HG03108 (cell line): ENCODE measurements around the gene PIGZ.
"Not testable (repeated sequence)": the region's sequence is repeated elsewhere in the genome, so short reads cannot be mapped to it uniquely, and the experiment has no call there.

Experiments used
- ATAC-seq: cut with Tn5 transposase; IDR thresholded peaks from one replicate; pipeline ENCODE4 v1.9.1; 2021; ENCODE audit warnings: moderate library complexity; ENCODE audit not compliant: unreplicated experiment

PIGZ gene

DNA sequence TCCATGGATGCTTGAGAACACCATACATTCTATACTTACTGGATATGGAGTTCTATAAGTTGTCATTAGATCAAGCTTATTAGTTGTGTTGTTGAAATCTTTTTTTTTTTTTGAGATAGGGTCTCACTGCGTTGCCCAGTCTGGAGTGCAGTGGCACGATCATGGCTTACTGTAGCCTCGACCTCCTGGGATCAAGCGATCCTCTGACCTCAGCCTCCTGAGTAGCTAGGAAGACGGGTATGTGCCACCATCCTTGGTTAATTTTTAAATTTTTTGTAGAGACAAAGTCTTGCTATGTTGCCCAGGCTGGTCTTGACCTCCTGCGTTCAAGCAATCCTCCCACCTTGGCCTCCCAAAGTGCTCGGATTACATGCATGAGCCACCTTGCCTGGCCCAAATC, 13.8 kb downstream of the PIGZ start:
- ATAC-seq = no peak

DNA sequence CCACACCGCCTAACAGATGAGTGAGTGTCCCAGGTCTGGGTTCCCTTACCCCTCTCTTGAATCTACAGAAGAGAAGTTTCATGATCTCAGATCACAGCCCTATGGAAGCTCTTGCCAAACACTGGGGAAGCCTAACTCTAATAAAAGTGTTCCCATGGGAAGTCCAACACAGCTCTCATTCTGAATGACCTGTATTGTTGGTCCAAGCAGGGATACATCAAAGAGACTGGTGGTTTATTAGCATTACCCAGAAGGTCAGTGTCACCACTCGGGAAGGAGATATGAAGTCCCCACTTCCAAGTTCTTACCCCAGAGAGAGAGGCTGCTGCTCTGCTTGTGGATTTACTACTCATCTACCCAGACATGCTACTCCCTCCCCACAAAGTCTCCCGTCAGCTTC, 17.3 kb downstream of the PIGZ start:
- no peak for ATAC-seq

DNA sequence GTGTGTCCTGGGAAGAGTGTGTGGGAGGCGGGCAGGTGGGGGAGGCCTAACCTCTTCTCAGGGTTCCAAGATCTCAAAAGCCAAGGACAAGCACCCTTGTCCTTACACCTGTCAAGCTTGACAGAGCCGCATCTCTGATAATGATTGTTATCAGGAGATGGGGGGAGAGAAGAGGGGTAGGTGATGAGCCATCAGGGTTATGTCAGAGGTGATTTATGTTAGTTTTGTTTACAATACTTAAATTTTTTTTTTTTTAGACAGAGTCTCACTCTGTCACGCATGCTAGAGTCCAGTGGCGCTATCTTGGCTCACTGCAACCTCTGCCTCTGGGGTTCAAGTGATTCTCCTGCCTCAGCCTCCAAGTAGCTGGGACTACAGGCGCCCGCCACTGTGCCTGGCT, 18.9 kb downstream of the PIGZ start:
- no peak for ATAC-seq

DNA sequence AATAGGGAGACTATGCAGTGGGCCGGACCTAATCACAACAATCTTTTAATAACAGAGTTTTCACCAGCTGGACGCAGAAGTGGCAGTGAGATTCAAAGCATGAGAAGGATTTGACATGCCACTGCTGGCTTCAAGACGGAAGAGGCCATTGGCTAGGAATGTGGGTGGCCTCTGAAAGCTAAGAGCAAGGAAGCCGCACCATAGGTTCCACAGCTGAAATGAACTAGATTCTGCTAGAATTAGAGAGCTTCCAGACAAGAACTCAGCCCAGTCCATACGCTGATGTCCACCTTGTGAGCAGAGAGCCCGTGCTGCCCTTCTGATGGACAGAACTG, 19.4 kb downstream of the PIGZ start:
- ATAC-seq = no peak

DNA sequence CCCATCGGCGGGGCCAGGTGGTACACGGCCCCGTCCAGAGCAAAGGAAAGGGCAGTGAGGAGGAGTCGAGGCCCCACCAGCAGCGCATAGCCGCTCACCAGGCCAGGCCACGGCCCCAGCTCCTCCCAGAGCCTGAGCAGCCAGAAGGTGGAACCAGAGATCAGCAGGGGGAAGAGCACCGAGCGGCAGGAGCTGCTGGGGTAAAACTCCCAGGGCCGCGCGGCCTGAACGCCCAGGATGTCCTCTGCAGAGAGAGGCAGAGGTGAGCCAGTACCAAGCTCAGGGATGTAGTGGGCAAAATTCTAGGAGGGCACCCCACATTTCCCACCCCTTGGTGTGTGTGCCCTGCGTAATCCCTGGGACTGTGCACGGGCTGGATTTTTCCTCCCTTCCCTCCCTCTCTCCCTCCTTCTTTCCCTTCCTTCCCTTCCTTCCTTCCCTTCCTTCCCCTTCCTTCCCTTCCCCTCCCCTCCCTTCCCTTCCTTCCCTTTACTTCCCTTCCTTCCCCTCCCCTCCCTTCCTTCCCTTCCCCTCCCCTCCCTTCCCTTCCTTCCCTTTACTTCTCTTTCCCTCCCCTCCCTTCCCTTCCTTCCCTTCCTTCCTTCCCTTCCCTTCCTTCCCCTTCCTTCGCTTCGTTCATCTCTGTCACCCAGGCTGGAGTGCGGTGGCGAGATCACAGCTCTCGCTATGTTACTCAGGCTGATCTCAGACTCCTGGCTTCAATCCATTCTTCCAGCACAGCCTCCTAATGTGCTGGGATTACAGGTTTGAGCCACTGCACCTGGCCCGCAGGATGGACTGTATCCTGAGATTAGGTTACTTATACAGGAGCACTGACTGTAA, 20.0 kb downstream of the PIGZ start:
- ATAC-seq = no peak

DNA sequence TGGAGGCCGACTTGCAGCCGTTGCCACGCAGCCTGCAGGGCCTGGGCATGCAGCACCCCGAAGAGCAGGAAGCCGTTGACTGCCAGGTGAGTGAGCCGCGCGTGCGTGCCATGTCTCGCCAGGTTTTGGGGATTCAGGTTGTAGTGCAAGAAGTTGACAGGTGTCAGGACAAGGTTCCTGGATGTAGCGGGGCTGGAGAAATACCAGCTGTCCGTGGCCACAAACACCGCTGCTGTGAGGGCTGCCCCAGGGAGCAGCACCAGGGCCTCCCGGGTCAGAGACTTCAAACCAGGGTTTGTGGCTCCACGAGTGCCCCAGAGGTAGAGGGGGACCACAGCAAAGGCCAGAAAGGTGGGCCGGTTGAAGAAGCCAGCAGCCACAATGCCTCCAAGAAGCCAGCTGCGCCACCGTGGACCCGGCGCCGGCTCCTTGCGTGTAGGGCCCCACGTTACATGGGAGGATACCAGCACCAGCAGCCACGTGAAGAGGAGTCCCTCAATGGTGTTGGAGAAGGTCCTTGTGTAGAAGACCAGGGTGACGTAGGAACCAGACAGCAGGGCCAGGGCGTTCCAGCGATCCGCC, 20.7 kb downstream of the PIGZ start:
- no peak for ATAC-seq

DNA sequence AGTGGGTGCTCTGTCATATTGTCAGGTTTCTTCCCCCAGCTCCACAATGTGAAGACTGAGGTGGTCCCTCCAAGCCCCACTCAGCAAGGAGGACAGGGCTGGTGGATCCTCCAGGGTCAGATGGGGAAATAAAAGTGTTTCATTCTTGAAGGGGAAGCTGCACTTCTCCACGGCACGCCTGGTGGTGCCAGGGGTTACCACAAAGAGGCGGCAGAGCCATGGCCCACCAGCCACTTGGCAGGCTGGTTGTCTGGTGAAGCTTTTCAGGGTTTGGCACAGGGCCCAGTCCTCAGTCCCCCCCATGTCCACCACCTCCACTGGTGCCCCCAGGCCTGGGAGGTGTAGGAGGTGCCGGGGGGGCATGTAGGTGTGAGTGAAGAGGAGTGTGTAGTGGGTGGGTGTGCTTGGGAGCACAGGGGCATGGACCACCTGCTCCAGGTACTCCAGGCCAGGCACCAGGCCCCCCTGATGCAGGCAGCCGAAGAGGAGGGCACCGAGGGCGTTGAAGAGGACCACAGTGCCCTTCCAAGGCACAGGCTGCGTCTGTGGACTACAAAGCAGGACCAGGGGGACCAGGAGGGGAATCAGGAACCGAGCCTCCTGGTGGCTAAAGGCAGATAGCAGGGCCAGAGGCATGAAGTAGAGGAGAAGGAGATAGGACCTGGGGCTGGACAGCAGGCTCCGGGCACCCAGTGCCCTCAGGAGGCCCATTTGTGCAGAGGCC, 21.3 kb downstream of the PIGZ start:
- ATAC-seq = no peak

DNA sequence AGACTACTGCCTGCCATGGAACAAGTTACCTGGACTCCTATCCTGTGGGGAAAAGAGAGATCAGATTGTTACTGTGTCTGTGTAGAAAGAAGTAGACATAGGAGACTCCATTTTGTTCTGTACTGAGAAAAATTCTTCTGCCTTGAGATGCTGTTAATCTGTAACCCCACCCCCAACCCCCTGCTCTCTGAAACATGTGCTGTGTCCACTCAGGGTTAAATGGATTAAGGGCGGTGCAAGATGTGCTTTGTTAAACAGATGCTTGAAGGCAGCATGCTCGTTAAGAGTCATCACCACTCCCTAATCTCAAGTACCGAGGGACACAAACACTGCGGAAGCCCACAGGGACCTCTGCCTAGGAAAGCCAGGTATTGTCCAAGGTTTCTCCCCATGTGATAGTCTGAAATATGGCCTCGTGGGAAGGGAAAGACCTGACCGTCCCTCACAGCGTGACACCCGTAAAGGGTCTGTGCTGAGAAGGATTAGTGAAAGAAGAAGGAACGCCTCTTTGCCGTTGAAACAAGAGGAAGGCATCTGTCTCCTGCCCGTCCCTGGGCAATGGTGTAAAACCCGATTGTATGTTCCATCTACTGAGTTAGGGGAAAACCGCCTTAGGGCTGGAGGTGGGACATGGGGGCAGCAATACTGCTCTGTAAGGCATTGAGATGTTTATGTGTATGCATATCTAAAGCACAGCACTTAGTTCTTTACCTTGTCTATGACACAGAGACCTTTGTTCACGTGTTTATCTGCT, 24.4 kb downstream of the PIGZ start:
- not testable (repeated sequence) for ATAC-seq

DNA sequence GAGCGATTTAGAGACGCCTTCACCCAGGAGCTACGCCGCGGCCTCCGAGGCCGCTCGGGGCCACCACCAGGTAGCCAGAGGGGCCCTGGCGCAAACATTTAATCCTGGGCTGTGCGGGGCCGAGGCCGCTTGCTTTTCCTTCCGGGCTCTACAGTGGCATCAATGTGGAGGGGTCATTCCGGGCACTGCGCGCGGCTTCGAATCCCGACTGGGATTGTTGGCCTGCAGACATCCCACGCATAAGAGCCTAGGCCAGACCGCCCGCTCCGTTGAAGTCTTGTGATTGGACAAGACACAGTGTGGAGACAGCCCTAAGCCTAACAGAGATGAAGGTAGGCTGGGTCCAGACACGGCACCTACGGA, 25.7 kb downstream of the PIGZ start:
- peak; percentile 6 for ATAC-seq

DNA sequence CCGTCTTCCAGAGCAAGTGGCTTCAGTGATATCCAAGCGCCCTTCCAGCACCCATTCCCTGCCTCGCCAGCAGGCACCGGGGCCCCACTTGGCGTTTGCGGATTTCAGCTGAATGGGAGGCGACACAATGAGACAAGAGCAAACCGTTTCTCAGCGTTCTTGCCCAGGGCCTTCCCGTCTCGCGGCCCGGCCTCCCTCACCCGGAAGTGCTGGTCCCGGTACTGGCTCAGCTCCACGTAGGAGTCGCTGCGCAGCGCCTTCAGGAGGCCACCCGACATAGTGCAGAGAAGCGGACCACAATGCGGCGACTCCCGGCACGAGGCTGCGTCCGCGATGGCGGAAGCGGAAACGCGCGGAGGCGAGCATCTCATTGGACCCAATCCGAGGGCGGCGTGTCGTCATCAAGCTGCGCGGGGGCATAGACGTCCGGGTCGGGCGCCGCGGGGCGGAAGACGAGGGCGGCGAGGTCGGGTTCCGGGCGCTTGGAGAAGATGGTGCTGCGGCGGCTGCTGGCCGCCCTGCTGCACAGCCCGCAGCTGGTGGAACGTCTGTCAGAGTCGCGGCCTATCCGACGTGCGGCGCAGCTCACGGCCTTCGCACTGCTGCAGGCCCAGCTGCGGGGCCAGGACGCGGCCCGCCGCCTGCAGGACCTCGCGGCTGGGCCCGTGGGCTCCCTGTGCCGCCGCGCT, 26.3 kb downstream of the PIGZ start, which contains the start of gene NCBP2:
NCBP2 (minus strand) TSS at position 303 of the 689 bp plus-strand sequence; CDS start at position 278, 25 bp downstream.
- peak; percentile 85 for ATAC-seq

DNA sequence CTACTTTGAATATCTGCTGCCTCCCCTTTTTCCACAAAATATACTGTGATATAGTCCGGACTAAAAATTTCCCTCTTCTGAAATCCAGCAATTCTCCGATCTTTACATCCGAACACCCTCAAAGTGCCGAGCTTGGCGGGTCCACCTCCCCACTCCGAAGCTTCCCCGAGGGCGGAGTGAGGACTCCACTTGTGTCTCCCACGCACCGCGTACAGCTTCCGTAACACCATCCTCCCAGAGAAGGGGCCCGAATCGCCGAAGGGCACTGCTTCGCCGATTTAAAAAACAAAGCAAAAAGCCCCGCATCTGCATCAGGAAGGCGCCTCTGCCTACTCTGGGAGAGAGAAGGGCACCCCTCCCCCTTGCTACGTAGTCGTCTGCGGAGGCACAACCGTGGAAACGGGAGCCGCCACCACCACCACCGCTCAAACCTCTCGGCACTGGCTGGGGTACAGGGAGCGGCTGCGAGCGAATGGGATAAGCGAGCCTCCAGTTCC, 26.9 kb downstream of the PIGZ start:
- ATAC-seq = peak; percentile 10

DNA sequence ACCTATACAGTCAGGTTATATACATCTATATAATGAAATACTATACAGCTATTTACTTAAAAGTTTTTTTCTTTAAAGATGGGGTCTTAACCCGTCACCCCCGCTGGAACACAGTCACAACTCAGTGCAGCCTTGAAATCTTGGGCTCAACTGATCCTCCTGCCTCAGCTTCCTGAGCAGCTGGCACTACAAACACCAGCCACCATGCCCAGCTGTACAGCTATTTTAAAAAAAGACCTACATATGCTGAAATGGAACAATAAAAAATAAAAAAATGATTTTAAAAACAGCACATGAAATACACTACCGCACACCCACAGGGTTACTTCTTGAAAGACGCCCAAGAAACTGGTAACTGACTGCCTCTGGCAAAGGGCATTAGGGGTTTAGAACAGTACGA, 30.1 kb downstream of the PIGZ start:
- ATAC-seq = no peak

DNA sequence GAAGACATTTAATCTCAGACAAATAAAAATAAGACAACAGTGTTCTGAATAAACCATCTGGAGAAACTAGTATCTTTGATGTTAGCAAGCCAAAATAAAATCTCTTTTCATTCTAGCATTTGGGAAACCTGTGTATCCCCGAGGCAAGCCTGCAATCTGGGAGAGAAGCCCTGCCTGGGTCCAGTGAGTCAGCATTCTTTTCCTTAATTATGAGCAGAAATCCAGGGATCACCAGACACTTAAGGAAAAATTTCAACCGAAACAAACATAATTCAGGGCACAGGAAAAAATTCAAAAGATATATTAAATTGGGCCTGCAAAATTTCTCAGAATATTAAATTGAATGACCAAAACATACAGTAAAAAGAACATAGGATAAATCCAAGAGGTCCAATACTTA, 30.5 kb downstream of the PIGZ start:
- ATAC-seq = no peak

DNA sequence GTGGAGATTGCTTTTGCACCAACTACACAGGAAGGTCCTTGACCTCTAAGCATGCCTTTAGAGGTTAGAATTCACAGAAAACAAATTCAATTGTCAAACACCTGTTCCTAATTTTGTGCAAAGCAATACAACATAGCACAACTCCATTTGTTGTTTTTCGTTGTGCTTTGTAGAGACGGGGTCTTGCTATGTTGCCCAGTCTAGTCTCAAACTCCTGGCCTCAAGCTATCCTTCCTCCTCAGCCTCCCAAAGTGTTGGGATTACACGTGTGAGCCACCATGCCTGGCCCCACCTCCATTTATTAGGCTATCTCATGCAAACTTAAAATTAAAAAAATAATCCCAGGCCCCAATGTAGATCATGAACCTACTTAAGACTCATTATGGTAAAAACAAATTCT, 32.3 kb downstream of the PIGZ start:
- no peak for ATAC-seq

DNA sequence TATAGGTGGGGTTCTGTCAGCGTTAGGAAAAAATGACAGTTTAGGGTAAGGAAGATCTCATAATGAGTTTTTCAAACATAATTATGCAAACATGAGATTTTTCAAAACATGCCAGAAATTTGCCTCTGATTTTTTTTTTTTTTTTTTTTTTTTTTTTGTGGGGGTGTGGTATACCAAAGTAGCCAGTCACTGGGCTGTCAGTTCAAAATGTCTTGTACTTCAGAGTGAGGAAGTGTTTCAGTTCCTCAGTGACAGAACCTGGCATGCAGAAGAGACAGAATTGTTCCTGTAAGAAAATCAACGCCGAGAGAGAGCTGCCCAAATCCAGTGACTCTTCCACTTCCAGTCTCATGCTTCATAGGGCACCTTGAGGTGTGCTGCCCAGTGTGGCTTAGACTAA, 36.0 kb downstream of the PIGZ start:
- no peak for ATAC-seq

DNA sequence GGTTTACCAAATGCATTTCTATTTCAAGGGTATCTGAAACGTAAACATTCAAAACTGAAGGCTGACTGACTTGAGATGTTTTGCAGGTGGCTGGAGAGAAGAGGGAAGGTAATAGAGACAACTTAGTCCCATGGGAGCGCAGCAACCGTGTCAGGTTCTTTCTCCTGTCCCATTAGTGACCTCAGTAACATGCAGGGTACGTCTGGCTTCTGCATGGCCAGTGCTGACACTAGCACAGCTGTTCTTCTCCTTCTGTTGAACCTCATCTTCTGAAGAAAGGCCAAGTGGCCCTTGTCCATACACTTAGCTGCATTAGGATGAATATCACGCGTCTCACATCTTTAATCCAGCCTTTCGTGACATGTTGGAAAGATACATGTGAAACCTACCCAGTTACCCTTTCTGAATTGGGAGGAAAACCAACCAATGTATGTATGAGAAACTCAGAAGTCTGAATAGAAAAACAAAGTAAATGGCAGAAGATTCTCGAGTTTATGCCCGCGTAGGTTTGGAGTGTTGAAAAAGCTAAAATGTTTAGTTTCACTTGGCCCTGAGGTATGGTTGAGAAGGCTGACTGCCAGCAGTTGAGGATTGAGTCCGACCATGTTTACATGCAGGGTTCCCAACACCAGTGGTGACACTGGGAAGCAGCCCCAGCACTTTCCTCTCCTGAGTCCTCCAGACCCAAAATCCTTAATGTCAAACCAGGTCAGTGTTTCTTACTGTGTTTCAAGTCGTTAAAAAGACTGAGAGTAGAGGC, 36.6 kb downstream of the PIGZ start:
- peak; percentile 52 for ATAC-seq

DNA sequence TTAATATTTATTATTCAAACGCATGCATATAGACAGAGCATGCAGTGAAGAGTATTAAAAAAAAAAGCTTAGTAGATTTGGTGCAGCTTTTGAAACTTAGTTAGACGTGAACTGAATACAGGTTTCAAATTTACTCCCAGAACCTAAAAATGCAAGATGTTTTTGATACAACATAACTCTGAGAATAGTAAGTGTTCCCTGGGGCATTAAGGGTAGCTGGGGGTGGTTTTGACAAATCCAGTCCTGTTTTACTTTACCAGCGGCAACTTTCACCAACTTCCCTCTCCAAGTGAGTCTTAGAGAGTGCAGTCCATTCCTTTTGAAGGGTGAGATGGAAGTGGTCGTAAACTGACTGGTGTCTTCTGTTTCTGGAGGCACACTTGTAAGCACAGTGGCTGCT, 37.5 kb downstream of the PIGZ start:
- no peak for ATAC-seq

DNA sequence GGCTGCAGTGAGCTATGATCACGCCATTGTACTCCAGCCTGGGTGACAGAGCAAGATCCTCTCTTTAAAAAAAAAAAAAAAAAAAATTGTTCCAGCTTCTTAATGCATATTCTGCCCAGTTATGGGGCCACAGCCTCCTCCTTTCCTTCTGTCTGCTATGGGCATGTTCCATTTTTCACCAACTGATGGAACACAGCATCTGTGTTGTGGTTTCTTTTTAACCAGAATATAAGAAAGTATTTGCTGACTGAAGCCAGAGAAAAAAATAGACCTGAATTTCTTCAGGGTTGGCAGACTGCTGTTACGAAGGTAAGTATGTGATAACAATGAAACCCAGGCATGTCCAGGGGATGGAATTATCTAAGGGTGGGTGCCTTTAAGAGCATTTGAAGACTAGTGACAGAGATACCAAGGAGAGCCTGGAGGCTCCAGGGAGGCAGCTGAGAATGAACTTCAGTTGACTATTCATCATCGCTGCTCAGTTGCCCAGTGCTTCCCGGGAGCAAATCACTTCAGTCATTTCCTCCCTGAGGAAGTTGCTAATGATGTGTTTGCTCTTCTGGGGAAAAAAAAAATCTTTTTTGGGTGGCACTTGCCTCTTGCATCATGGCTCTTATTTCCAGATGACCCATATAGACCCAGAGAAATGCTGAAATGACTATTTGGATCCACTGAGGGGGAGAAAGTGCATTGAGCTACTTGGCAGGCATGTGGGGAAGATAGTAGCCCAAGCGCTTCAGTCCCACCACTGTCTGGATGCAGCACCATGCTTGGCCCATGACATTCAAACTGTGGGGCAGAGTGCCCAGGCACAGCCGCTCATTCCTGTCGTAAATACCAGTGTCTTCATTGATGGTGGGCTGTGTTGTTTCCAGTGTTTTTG, 40.8 kb downstream of the PIGZ start:
- no peak for ATAC-seq

DNA sequence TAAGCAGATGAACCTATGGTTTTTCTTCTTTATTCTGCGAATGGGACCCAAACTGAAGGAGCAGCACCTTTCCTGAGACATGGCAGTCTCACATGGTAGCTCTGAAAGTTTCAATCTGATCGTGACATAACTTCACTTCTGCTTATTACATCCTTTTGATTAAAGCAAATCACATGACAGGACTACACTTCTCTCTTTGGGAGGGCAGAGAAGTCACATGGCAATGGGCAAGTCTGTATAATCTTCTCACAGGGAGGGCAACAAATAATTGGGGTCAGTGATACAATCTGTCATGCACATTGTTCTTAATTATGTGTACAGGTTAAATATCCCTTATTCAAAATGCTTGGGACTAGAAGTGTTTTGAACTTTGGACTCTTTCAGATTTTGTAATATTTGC, 47.9 kb downstream of the PIGZ start:
- no peak for ATAC-seq
